HG03378 (cell line): ENCODE data around the gene HS6ST3.
"Not testable (repeated sequence)": the region's sequence is repeated elsewhere in the genome, so short reads cannot be mapped to it uniquely, and the experiment has no call there.

ENCODE experiments used
- ATAC-seq: cut with Tn5 transposase; IDR thresholded peaks from one replicate; pipeline ENCODE4 v1.9.1; 2021; ENCODE audit warnings: mild to moderate bottlenecking, moderate library complexity; ENCODE audit not compliant: unreplicated experiment

HS6ST3 gene

DNA sequence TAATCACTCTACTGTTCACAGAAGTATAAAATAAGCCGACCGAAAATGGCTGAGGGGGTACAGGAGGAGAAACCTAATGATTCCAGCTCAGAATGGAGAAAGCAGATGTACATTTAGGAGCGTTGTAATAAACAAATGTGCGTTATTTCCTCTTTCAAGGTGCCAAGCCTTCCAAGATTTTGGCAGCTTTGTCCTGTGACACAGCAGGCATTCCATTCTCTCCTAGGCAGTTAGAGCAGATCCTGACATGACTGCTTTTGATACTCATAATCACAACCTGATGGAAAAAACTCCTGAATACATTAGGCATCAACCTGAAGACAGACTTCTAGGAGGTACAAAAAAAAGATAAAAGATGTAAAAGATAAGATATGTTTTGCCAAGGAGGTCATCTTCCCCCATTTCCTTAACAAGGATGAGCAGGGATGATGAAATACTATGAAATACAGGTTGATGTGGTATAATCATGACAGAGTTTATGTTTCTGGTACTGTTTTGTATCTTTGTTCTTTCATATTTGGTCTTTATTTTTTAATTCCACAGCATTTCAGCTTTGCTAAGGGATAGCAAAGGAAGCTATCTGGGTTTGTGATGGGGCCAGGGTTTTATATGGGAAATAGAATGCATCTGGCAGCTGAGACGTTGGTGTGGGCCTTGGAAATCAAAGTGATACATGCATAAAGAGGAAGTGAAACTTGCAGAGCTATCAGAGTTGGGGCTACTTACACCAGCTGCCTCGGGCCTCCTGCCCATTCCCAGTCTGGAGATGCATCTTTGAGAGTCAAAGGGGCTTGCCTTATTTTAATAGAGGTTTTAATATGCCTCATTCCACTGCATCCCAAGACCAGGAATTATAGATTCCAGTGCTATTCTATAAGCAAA lies 681.8 kb downstream of the HS6ST3 start:
- ATAC-seq = peak; percentile 88

- no peak for ATAC-seq
Observed at GRCh38 chr13:96772426-96772825, 682.5 kb downstream of the HS6ST3 start.

DNA sequence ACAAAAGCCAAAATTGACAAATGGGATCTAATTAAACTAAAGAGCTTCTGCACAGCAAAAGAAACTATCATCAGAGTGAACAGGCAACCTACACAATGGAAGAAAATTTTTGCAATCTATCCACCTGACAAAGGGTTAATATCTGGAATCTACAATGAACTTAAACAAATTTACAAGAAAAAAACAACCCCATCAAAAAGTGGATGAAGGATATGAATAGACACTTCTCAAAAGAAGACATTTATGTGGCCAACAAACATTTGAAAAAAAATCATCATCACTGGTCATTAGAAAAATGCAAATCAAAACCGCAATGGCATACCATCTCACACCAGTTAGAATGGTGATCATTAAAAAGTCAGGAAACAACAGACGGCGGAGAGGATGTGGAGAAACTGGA lies 688.4 kb downstream of the HS6ST3 start:
- ATAC-seq = not testable (repeated sequence)

- no peak for ATAC-seq
Observed at GRCh38 chr13:96779691-96780090, 689.8 kb downstream of the HS6ST3 start.

GRCh38 chr13:96780105-96780504 lies 690.2 kb downstream of the HS6ST3 start:
- no peak for ATAC-seq

DNA sequence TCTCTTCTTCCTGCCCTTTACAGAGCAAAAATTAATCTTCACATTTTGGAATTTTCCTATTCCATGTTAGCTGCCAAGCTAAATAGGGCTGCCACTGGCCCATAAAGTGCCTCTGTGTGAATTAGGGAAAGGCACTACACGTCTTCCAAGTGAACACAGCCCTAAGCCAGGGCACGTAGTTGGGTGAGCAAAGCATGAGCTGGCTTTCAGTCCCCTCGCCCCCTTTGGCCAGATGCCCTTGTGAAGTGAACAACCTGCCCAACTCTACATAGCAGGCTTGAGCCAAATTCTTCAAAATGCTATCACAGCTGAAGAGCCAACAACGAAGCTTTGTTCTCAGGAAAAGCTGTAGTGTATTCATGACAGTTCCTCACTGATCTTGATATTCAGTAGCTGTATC lies 691.2 kb downstream of the HS6ST3 start:
- no peak for ATAC-seq

DNA sequence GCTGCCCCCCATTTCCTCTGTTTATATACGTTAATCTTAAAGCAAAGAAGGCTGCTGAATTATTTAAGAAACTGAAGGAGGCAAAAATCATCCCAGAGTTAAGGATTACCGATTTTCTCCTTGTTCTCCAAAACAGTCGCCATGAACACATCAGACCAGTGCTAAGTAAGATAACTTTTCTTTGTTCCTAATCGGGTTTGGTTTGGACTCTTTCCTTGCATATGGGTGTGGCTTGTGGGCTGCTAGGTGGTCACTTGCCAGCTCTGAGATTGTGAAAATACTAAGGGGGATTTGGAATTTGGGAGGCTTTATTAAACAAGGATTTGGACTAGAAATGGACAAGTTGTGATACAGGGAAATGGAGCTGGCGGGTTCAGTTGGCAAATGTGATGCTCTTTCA lies 692.3 kb downstream of the HS6ST3 start:
- ATAC-seq = no peak

DNA sequence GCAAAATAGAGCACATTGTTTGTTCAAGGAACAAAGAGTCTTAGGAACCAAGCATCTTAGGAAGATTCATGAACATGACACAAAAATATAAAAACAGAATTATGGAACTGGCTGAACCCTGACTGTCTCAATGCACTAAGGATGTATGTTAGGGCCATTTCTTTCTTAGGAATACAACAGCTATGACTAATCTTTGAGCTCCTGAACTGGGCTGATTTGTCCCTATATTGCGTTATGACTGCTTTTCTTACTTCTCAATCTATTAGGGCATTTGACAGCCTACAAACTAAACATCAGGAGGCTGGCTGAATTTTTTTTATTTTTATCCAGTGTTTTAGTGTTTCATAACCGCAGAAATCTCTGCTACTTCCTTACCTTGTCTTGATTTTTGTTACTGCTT lies 693.1 kb downstream of the HS6ST3 start:
- no peak for ATAC-seq

GRCh38 chr13:96783511-96783910 lies 693.6 kb downstream of the HS6ST3 start:
- ATAC-seq = no peak

GRCh38 chr13:96785986-96786385 lies 696.1 kb downstream of the HS6ST3 start:
- no peak for ATAC-seq

GRCh38 chr13:96792188-96792587 lies 702.3 kb downstream of the HS6ST3 start:
- no peak for ATAC-seq

- ATAC-seq = no peak
Observed at GRCh38 chr13:96792736-96793403, 703.0 kb downstream of the HS6ST3 start.

DNA sequence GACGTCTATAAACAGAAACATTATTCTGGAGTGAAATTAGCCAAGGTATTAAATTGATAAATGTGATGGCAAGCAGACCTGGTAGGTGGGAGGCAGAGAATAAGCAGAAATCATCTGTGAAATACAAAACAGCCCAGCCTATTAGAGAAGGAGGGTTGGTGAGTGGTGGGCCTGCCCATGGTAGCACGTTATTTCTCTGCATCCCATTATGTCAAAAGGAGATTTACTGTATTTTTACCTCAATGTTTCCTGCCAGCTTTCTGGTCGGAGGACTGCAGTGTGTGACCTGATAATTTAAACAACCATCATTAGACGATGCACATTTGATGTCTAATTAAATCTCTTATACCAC lies 703.5 kb downstream of the HS6ST3 start:
- ATAC-seq = no peak

- no peak for ATAC-seq
Observed at GRCh38 chr13:96794669-96795068, 704.8 kb downstream of the HS6ST3 start.

DNA sequence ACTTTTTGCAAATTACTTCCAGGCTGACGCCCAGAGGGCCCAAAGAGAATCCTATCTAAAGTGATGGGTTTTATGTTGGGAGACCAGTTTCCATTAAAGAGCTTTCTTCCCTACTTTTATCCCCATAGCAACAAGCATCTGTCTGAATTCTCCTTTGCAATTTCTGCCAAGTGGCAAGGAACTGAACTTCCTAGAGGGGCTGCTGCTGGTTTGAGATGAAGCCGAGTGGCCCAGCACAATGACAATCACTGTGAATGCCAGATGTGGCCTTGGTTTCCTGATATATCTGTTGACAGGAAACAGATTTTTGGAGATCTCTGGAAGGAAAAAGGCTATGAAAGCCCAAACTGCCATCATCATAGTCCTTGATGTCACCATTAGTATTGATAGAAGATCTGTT lies 705.8 kb downstream of the HS6ST3 start:
- ATAC-seq = no peak

DNA sequence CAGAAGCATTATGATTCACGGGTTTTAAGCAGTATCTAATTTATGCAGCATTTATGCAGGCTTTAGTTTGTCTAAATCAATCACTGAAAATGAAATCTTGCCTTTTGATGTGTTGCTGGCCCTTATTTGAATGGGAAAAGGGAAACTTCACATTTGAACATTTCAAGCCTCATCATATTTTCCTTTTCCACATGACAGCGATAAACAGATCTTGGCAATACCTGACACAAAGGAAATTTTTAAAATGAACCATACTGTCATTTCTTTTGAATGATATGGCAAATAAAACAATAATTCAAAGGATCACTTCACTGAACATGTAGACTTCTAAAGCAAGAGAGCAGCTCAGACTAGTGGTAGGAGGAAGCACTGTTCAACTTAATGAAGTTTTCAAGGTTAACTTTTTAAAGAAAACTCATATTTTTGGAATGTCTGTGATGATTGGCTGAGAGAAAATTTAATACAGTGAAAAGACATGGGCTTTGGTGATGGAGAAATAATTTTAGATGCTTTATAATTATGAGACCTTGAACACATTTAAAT lies 706.3 kb downstream of the HS6ST3 start:
- no peak for ATAC-seq

DNA sequence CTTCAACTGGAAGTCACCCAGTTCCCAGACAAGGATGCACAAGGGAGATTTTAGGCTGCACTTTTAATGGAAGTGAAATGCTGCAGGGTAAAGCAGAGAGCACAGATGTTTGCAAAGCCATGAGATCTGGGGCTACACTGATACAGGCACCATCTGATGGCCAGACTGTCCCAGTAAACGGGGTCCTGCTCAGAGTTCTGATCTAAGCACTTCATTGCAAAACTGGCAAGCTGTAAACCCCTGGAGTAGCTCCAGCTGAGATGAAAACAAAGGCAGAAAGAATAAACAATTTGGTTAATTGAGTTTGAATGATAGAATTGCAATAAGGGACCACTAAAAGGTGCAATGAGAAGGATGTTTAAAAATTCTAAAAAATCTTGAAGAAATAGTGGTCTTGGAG lies 707.2 kb downstream of the HS6ST3 start:
- no peak for ATAC-seq

DNA sequence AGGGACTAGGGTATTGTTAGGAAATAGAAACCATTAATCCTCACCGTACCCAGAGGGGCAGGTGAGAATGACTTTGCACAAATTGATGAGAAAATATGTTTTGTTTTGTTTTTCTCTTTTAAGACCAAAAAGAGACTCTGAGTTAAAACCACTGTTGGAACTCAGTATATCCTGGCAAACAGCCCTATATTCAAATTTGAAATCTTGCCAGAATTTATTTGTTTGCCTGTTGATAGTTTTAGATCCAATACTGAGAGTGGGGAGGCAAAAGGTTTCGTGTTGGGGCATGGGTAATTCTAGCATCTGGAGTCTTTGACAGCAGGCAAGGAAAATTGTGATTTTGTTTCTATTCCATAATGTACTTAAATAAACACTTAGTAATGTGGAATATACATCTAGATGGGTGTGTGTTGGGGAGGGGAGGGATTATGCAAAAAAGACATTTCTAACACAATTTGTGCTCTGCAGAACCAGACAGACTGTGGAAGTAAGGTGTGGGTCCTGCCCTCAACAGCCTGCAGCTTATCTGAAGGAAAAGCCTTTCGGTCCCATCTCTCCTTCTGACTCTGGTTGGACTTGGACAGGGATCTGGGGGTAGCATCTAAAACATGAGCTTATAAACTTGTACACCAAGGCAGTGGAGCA lies 713.7 kb downstream of the HS6ST3 start:
- no peak for ATAC-seq

DNA sequence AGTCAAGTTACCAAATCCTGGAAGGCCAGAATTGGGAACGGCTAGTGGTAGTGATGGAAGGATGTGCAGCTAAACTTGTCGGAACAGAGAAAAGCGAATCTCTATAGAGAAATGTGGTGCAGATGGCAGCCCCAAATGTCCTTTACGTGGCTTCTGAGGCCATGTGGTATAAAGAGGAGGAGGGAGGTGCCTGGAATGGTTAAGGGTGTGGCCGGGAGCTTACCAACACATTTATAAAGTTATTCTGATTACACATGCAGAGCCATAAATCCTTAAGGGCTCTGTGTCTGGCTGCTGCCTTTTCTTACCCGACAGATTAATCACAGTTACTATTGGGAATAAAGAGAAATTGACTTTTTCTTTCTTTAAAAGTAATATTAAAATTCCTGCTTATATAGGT lies 714.3 kb downstream of the HS6ST3 start:
- ATAC-seq = no peak

GRCh38 chr13:96806746-96807145 lies 716.8 kb downstream of the HS6ST3 start:
- no peak for ATAC-seq

DNA sequence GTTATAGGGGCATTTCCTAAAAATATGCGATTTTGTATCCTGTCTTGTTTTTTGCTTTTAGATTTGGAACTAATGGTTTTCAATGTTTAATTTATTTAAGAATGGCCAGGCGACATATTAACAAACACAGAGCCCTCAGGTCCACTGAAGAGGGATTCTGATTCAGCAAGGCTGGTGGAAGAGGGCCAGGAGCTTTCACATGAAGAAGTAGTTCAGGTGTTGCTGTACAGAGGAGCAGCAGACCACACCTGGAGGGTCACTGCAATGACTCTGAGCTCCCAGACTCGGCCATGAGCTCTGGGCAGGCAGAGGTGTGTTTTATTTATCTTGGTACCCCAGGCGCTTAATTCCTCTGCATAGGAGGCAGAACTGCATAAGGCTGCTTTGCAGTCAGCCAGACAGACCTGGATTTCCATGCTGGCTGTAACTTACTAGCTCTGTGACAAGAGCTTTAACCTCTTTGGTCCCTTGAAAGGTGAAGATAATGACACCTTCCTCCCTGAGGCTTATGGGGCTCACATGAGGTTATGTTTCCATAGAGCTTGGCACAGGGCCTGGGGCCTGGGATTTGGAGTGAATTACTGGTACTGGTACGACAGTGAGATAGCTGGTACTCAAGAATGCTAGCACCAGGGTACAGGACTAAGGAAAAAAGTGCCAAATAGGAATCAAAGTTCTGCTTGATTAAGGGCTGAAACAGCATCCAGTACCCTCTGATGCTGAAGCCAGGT lies 719.6 kb downstream of the HS6ST3 start:
- no peak for ATAC-seq
